GM18907 (cell line): Measurements from ENCODE around the gene PAX2.
A peak's percentile ranks its signal among the peaks of the same experiment; 100 is the strongest.

Experiments used
- ATAC-seq: cut with Tn5 transposase; IDR thresholded peaks from one replicate; pipeline ENCODE4 v1.9.1; 2021; ENCODE audit warnings: mild to moderate bottlenecking, moderate library complexity; ENCODE audit not compliant: unreplicated experiment

PAX2 gene

GRCh38 chr10:100723770-100724530 lies 21.4 kb upstream of the PAX2 start:
- ATAC-seq: no peak

- ATAC-seq: no peak
These were observed 20.8 kb upstream of the PAX2 start for GRCh38 chr10:100724531-100725027.

- ATAC-seq: no peak
These were observed 20.3 kb upstream of the PAX2 start for GRCh38 chr10:100725071-100725471.

- no peak for ATAC-seq
These were observed 19.4 kb upstream of the PAX2 start for GRCh38 chr10:100725869-100726426.

GRCh38 chr10:100727808-100728207 lies 17.6 kb upstream of the PAX2 start:
- no peak for ATAC-seq

GRCh38 chr10:100728928-100729861 lies 16.2 kb upstream of the PAX2 start:
- no peak for ATAC-seq

- ATAC-seq: no peak
These were observed 15.3 kb upstream of the PAX2 start for GRCh38 chr10:100729862-100730724.

- peak; percentile 78 for ATAC-seq
These were observed 14.5 kb upstream of the PAX2 start for GRCh38 chr10:100730725-100731406.

- peak; percentile 19 for ATAC-seq
These were observed 13.8 kb upstream of the PAX2 start for GRCh38 chr10:100731407-100732240.

- no peak for ATAC-seq
These were observed 13.2 kb upstream of the PAX2 start for GRCh38 chr10:100732241-100732596.

- no peak for ATAC-seq
These were observed 12.1 kb upstream of the PAX2 start for GRCh38 chr10:100733329-100733728.

GRCh38 chr10:100734295-100735086 lies 10.9 kb upstream of the PAX2 start:
- no peak for ATAC-seq

- ATAC-seq: no peak
These were observed 10.4 kb upstream of the PAX2 start for GRCh38 chr10:100735087-100735336.

- no peak for ATAC-seq
These were observed 9.8 kb upstream of the PAX2 start for GRCh38 chr10:100735337-100736143.

- ATAC-seq: no peak
These were observed 9.1 kb upstream of the PAX2 start for GRCh38 chr10:100736144-100736808.

- no peak for ATAC-seq
These were observed 8.5 kb upstream of the PAX2 start for GRCh38 chr10:100736809-100737354.
